SK-N-SH treated with all-trans-retinoic acid at 6 μM for 48 hours (cell line): ENCODE results near the gene PTHLH.

Experiments used
- ATAC-seq: fragments of 200-7000 bp; cut with Tn5 transposase; 3 replicates; pipeline ENCODE4 v1.9.1; 2020; ENCODE audit warnings: mild to moderate bottlenecking, moderate library complexity
- ARNTL ChIP-seq: fragments of 450-650 bp; formaldehyde crosslinking; IDR thresholded peaks from 2 replicates; pipeline ENCODE4 v1.5.0; 2020; ENCODE audit warnings: low read depth, mild to moderate bottlenecking, moderate library complexity, borderline replicate concordance
- CREB5 ChIP-seq: fragments of 250-450 bp; sonication (Bioruptor Pico); IDR thresholded peaks from 2 replicates; pipeline ENCODE4 v1.5.1; 2020; ENCODE audit warnings: low read depth, mild to moderate bottlenecking, moderate library complexity
- CSDC2 ChIP-seq: fragments of 250-450 bp; sonication (Bioruptor Pico); IDR thresholded peaks from 2 replicates; pipeline ENCODE4 v1.5.0; 2020; ENCODE audit warnings: mild to moderate bottlenecking, moderate library complexity
- CSRNP3 ChIP-seq: fragments of 250-450 bp; sonication (Bioruptor Pico); IDR thresholded peaks from 2 replicates; pipeline ENCODE4 v1.5.1; 2021; ENCODE audit warnings: mild to moderate bottlenecking, moderate library complexity
- GLIS3 ChIP-seq: fragments of 250-450 bp; sonication (Bioruptor Pico); IDR thresholded peaks from 2 replicates; pipeline ENCODE4 v1.5.0; 2020; ENCODE audit warnings: mild to moderate bottlenecking, moderate library complexity
- ISL1 ChIP-seq: fragments of 250-450 bp; sonication (Bioruptor Pico); IDR thresholded peaks from 2 replicates; pipeline ENCODE4 v2.1.2; 2022; ENCODE audit warnings: mild to moderate bottlenecking, moderate library complexity
- OSR1 ChIP-seq: fragments of 250-450 bp; sonication (Bioruptor Pico); IDR thresholded peaks from 2 replicates; pipeline ENCODE4 v1.8.0; 2022; ENCODE audit warnings: moderate library complexity, mild to moderate bottlenecking, inconsistent platforms
- PATZ1 ChIP-seq: fragments of 250-450 bp; sonication (Bioruptor Pico); IDR thresholded peaks from 2 replicates; pipeline ENCODE4 v1.8.0; 2020; ENCODE audit warnings: mild to moderate bottlenecking, moderate library complexity, borderline replicate concordance
- POU6F1 ChIP-seq: fragments of 250-450 bp; sonication (Bioruptor Pico); IDR thresholded peaks from 2 replicates; pipeline ENCODE4 v1.8.0; 2021; ENCODE audit warnings: low read depth, mild to moderate bottlenecking, moderate library complexity, borderline replicate concordance
- PPARA ChIP-seq: fragments of 250-450 bp; sonication (Bioruptor Pico); IDR thresholded peaks from 2 replicates; pipeline ENCODE4 v1.5.0; 2020; ENCODE audit warnings: mild to moderate bottlenecking, borderline replicate concordance
- RARB ChIP-seq: fragments of 250-450 bp; sonication (Bioruptor Pico); IDR thresholded peaks from 2 replicates; pipeline ENCODE4 v1.8.0; 2021; ENCODE audit warnings: mild to moderate bottlenecking, moderate library complexity
- TCF4 ChIP-seq: fragments of 250-450 bp; sonication (Bioruptor Pico); IDR thresholded peaks from 2 replicates; pipeline ENCODE4 v1.8.0; 2021; ENCODE audit warnings: mild to moderate bottlenecking, moderate library complexity, borderline replicate concordance
- TOX ChIP-seq: fragments of 250-450 bp; sonication (Bioruptor Pico); IDR thresholded peaks from 2 replicates; pipeline ENCODE4 v1.8.0; 2021; ENCODE audit warnings: mild to moderate bottlenecking, moderate library complexity, borderline replicate concordance
- TSHZ2 ChIP-seq: fragments of 250-450 bp; sonication (Bioruptor Pico); IDR thresholded peaks from 2 replicates; pipeline ENCODE4 v1.5.0; 2020; ENCODE audit warnings: mild to moderate bottlenecking, moderate library complexity
- ZFP3 ChIP-seq: fragments of 250-450 bp; sonication (Bioruptor Pico); IDR thresholded peaks from 2 replicates; pipeline ENCODE4 v1.5.0; 2020; ENCODE audit warnings: mild to moderate bottlenecking, moderate library complexity
- ZNF565 ChIP-seq: fragments of 450-650 bp; formaldehyde crosslinking; conservative IDR thresholded peaks from 2 replicates; pipeline ENCODE4 v1.5.0; 2020; ENCODE audit warnings: low read depth, mild to moderate bottlenecking, moderate library complexity
- ZNF70 ChIP-seq: fragments of 450-650 bp; formaldehyde crosslinking; IDR thresholded peaks from 2 replicates; pipeline ENCODE4 v1.5.0; 2020; ENCODE audit warnings: mild to moderate bottlenecking, moderate library complexity
- ZNF8 ChIP-seq: fragments of 450-650 bp; formaldehyde crosslinking; IDR thresholded peaks from 2 replicates; pipeline ENCODE4 v1.5.0; 2020; ENCODE audit warnings: mild to moderate bottlenecking, moderate library complexity

Gene PTHLH

GRCh38 chr12:27974735-27975221 lies 2.2 kb upstream of the PTHLH start (continued):
- TF ChIP-seq TOX (no peak), OSR1 (no peak), RARB (CRISPR knock-in tag) (no peak), CREB5 (CRISPR knock-in tag) (no peak)

- TF ChIP-seq ZNF70 (CRISPR knock-in tag) (no peak), GLIS3 (CRISPR knock-in tag) (no peak)
- ATAC-seq = no peak
These were observed 956 bp upstream of the PTHLH start for GRCh38 chr12:27973487-27973890.

- TF ChIP-seq ISL1 (no peak), ZNF8 (no peak), TCF4 (CRISPR knock-in tag) (no peak), CREB5 (CRISPR knock-in tag) (no peak), TOX (no peak), GLIS3 (CRISPR knock-in tag) (no peak), POU6F1 (no peak), CSDC2 (CRISPR knock-in tag) (no peak), PPARA (CRISPR knock-in tag) (no peak), PATZ1 (CRISPR knock-in tag) (no peak), ZNF565 (CRISPR knock-in tag) (no peak), CSRNP3 (no peak), ZFP3 (CRISPR knock-in tag) (no peak), TSHZ2 (CRISPR knock-in tag) (no peak)
- ATAC-seq = no peak
These were observed 927 bp downstream of the PTHLH start for GRCh38 chr12:27971606-27972005.

GRCh38 chr12:27971121-27971489 lies 1.4 kb downstream of the PTHLH start:
- TF ChIP-seq PPARA (CRISPR knock-in tag) (no peak), RARB (CRISPR knock-in tag) (no peak), PATZ1 (CRISPR knock-in tag) (no peak), POU6F1 (no peak), ARNTL (CRISPR knock-in tag) (no peak), ZNF8 (no peak)
- no peak for ATAC-seq
